GM21576 (cell line): Measurements from ENCODE around the gene PTPRU.
"Not testable (repeated sequence)": the region's sequence is repeated elsewhere in the genome, so short reads cannot be mapped to it uniquely, and the experiment has no call there.

Experiments
- ATAC-seq: cut with Tn5 transposase; IDR thresholded peaks from one replicate; pipeline ENCODE4 v1.9.1; 2021; ENCODE audit warnings: mild to moderate bottlenecking, moderate library complexity; ENCODE audit not compliant: unreplicated experiment

The PTPRU gene

DNA sequence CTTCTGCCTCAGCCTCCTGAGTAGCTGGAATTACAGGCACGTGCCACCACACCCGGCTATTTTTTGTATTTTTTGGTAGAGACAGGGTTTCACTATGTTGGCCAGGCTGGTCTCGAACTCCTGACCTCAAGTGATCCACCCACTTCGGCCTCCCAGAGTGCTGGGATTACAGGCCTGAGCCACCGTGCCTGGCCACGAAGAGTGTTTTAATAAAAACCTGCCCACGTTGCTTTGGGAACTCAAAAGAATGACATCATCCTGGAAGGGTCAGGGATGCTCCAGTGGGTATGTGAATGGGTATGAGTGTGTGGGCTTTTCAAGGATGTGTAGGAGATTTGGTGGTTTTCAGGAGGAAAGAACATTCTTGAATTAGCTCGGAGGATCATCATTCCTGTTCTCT, 78.4 kb downstream of the PTPRU start:
- ATAC-seq: not testable (repeated sequence)

- ATAC-seq: no peak
Measured at GRCh38 chr1:29315262-29315661, 78.9 kb downstream of the PTPRU start.

GRCh38 chr1:29315876-29316275, 79.6 kb downstream of the PTPRU start:
- ATAC-seq: no peak

- no peak for ATAC-seq
Measured at GRCh38 chr1:29317063-29317915, 81.0 kb downstream of the PTPRU start.

DNA sequence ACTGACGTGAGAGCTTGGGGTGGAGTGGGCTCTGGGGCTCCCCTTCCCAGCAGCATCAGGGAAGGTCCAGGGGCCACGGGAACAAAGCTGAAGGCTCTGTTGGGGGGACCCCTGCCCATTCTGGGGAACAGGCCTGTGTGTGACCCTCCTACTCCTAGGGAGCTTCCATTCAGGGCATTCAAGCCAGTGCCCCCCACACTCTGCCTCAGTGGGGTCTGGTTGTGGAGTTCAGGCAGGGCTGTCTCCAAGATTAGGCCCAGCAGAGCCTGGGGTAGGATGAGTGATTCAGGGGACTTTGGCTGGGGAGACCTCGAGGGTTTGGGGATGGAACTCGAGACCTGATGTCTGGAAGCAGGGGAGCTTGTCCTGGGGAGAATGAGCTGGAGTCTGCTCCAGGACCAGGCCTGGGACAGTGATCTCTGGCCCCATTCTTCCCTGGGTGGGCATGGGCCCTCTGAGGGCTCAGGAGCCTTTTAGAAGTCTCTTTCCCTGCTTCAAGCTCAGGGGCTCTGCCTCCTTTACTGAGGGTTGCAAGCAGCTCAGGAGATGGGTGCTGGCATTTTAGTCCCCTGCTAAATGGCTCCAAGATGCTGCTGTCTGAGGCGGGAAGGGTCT, 81.7 kb downstream of the PTPRU start:
- ATAC-seq: no peak

- ATAC-seq: no peak
Measured at GRCh38 chr1:29318724-29319123, 82.4 kb downstream of the PTPRU start.

DNA sequence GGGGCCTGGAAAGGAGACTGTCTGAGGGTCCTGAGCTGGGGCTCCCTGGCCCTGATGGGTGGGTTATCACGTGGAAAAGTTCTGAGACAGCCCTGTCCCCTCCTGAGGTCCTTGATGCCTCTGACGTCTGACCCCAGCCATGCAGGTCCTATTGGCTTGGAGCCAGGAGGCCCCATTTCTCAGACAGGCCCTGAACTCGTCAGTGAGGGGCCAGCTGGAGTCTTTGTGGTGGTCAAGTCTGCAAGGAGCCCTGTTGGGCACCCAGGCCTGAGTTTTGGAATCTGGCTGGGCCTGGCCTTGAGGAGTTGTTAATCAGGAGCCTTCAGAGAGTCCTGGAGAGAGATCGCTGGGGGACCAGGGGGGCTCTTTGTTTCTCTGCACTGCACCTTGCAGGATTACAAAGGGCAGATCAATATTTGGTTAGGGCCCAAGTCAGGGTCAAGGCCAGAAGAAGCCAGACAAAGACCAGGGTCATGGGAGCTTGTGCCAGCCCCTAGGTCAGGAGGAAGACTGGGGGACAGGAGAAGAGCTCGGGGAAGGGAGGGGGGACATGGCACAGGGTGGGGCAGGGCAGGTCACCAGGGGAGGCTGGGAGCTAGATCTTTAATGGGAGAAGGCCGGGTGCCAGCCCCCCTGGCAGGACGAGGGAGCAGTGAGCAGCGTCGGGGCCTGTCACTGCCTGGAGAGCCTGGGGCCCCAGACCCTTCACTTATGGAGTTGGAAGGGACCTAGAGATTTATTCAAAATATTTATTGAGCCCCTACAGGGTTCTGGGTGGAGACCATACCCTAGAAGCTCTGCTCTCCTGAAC, 83.2 kb downstream of the PTPRU start:
- no peak for ATAC-seq

GRCh38 chr1:29320156-29320940, 84.0 kb downstream of the PTPRU start:
- ATAC-seq: no peak

DNA sequence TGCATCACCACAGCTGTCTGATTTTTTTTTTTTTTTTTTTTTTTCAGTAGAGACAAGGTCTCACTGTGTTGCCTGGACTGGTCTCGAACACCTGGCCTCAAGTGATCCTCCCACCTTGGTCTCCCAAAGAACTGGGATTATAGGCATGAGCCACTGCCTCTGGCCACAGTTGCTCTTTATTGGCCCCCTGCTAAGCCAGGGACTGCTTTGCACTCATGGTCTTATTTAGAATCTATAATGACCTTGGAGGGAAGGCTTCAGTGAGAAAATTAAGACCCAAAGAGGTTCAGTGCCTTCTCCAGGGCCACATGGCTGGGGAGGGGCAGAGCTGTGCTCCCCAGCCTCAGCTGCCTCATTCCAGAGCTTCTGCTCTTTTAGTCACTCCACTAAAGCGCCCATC, 84.9 kb downstream of the PTPRU start:
- no peak for ATAC-seq

DNA sequence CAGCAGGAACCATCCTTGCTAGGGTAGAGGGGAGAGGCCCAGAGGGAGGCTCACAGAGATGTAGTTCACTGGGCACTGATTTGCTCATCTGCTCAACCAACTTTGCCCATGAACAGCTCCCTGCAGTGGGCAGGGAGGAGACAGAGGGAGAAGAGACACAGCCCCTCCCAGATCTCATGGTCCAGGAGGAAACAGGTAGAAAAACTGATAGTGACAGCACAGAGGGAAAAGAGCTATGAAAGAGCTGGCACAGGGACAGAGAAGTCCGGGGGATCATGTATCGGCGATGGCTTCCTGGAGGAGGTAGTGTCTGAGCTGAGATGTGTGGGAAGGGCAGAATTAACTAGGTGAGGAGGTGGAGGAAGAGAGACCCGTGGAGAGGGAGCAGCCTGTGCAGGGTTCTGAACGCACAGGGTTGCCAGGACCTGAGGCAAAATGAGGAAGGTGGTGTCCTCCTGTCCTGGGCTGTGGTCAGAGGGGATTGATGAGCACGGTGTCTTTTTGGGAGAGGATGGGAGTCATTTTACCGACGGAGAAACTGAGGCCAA, 85.9 kb downstream of the PTPRU start:
- no peak for ATAC-seq

- no peak for ATAC-seq
Measured at GRCh38 chr1:29322861-29323585, 86.7 kb downstream of the PTPRU start.

GRCh38 chr1:29323636-29324035, 87.3 kb downstream of the PTPRU start:
- no peak for ATAC-seq

DNA sequence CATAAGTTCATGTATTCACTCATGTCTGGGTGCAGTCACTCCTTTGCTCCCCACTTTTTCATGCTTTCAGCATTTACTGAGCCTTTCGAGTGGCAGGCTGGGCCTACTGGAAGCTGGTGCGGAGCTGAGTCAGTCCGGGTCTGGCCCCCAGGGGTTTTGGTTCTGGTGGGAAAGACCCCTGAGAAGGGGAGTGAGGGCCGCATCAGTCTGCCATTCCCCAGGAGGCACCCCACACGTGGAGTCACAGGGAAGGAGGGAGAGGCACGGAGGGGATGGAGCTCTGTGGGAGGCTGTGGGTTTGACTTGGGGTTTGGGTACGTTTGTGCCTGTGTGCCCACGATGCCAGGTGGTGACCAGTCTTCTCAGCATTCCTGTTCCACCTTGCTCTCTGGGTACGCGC, 87.9 kb downstream of the PTPRU start:
- no peak for ATAC-seq

DNA sequence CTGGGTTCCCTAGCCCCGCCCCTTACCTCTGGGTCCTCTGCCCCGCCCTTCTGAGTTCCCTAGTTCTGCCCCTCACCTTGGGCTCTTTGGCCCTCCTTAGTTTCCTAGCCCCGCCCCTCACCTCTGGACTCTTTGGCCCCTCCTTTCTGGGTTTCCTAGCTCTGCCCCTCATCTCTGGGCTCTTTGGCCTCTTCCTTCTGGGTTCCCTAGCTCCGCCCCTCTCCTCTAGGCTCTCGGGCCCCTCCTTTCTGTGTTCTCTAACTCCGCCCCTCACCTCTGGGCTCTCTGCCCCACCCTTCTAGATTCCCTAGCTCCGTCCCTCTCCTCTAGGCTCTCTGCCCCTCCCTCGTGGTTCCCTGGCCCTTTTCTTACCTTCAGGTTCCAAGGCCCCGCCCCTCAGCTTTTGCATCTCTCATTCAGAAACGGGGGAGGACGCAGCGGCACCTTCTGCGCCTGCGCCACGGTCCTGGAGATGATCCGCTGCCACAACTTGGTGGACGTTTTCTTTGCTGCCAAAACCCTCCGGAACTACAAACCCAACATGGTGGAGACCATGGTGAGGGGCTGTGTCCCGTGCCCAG, 88.5 kb downstream of the PTPRU start:
- no peak for ATAC-seq

GRCh38 chr1:29325675-29326074, 89.4 kb downstream of the PTPRU start:
- ATAC-seq: no peak

GRCh38 chr1:29326123-29326522, 89.8 kb downstream of the PTPRU start:
- ATAC-seq: no peak

DNA sequence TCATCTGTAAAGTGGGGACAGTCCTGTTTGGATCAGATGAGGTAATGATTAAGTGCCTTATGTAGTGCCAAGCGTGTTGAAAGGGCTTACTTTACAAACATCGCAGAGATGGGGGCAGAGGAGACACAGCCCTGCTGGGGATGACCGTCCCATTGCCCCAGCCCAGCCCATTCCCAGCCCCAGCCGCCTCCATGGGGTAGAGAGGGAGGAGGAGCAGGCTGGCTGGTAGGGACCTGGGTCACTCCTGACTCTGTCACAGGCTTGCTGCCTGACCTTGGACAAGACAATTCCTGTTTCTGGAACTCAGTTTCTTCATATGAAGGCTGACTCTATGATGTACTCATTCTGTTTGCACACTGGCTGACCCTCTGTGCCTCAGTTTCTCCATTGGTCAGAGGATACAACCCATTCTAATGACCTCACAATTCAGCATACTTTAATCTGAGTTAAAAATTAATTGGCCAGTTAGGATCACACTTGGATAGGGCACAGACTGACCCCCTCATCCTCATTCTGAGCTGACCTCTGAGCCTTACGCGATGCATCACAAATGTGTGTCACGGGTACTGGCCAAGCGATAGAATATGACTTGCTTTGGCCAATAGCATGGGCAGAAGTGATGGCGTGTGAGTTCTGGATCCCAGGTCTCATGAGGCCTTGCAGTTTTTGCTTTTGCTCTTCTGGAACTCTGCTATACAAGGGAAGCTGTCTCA, 91.1 kb downstream of the PTPRU start:
- ATAC-seq: no peak

DNA sequence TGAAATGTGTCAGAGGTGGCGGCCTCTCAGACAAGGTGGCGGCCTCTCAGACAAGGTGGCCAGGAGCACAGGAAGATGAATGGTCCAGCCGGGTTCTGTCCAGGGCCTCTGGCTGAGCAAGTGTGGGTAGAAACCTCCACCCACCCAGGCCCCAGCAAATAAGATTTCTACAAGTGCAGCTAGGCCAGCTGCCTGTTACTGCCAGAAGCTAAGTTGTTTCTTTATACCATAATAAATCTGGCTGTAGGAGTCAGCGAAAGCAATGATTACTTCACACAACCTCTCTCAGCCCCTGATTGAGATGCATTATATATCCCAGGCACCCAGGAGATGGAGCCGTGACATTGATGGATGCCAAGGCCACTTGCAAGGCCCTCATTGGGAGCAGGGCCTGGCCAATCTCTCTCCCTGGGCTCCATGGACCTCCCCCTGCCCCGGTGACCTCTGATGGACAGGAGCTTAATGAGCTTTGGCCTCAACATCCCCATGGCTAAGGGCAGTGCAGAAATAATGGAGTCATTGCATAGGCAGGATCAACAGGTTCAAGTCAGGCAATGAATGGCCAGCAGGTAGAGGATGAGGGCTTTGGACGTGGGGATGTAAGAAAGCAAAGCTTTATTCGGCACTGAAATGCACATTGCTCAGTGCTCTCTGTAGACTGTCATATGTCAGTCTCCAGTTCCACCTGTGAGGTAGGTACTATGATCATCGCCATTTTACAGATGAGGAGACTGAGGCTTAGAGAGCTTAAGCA, 92.9 kb downstream of the PTPRU start:
- no peak for ATAC-seq
